ENCODE results near the gene CT47C1.

CT47C1 gene

GRCh38 chrX:119045884-119046283, 26.9 kb upstream of the CT47C1 start:
- intact Hi-C loops (cut with DNase I; ENCODE audit: low total_unique reads) = no loop called here
- no peak overlapping the region for H3K27ac ChIP-seq
- no peak for TF ChIP-seq CTCF (IDR thresholded peaks at IDR 0.05)

GRCh38 chrX:119055687-119056086, 17.1 kb upstream of the CT47C1 start:
- no peak overlapping the region for H3K4me3 ChIP-seq
- H3K36me3 ChIP-seq = no peaks in the 10 kb centered on the region
- intact Hi-C loops (cut with DNase I; ENCODE audit: low total_unique reads) = no loop called here
- no peaks in the 10 kb centered on the region for H3K9me3 ChIP-seq
- H3K27ac ChIP-seq = no peak overlapping the region
- no peaks in the 10 kb centered on the region for H3K27me3 ChIP-seq
- no peaks in the 10 kb centered on the region for H3K4me1 ChIP-seq
- no peak for DNase-seq
- TF ChIP-seq CTCF (IDR thresholded peaks at IDR 0.05) = no peak

More at GRCh38 chrX:119045884-119046283, 26.9 kb upstream of the CT47C1 start:
- Histone ChIP-seq H3K4me3 (no peak overlapping the region), H3K9me3 (no peaks in the 10 kb centered on the region), H3K4me1 (peaks cover 0 to 5% (median 1%) of the 10 kb centered on the region in 4 donors), H3K36me3 (no peaks in the 10 kb centered on the region), H3K27me3 (no peaks in the 10 kb centered on the region)
- no peak for DNase-seq

- Histone ChIP-seq H3K9me3 (no peaks in the 10 kb centered on the region), H3K36me3 (no peaks in the 10 kb centered on the region), H3K27me3 (no peaks in the 10 kb centered on the region), H3K4me1 (no peaks in the 10 kb centered on the region), H3K4me3 (no peak overlapping the region), H3K27ac (no peak overlapping the region)
- intact Hi-C loops (cut with DNase I; ENCODE audit: low total_unique reads) = no loop called here
- no peak for DNase-seq
- no peak for TF ChIP-seq CTCF (IDR thresholded peaks at IDR 0.05)
Measured at GRCh38 chrX:119062750-119063374, 9.9 kb upstream of the CT47C1 start.

GRCh38 chrX:119063428-119063827, 9.4 kb upstream of the CT47C1 start:
- Histone ChIP-seq H3K27ac (no peak overlapping the region), H3K4me3 (no peak overlapping the region), H3K27me3 (no peaks in the 10 kb centered on the region), H3K36me3 (no peaks in the 10 kb centered on the region), H3K4me1 (no peaks in the 10 kb centered on the region), H3K9me3 (no peaks in the 10 kb centered on the region)
- no peak for TF ChIP-seq CTCF (IDR thresholded peaks at IDR 0.05)
- no peak for DNase-seq
- intact Hi-C loops (cut with DNase I; ENCODE audit: low total_unique reads) = no loop called here

- no peaks in the 10 kb centered on the region for H3K4me1 ChIP-seq
- no peak overlapping the region for H3K27ac ChIP-seq
- DNase-seq = peak; percentile 65 to 71
- peak; percentile 52 to 63 for TF ChIP-seq CTCF (IDR thresholded peaks at IDR 0.05)
- intact Hi-C loops (cut with DNase I; ENCODE audit: low total_unique reads) = loop anchor here (5.0 kb wide), 1 partner anchor 230 kb away; no protein-coding TSS in a partner anchor
- no peak overlapping the region for H3K4me3 ChIP-seq
- H3K36me3 ChIP-seq = no peaks in the 10 kb centered on the region
- no peaks in the 10 kb centered on the region for H3K27me3 ChIP-seq
- no peaks in the 10 kb centered on the region for H3K9me3 ChIP-seq
Measured at GRCh38 chrX:119067023-119067739, 5.6 kb upstream of the CT47C1 start.

Data from tibial artery (tissue), 4 donors.